Adrenal gland (tissue), 12 donors: ENCODE measurements around the gene PHKA1. TPM values are rescaled to one million over a fixed set of nuclear protein-coding genes. Genes with fewer than 3 reads are reported as not detected.
A peak's percentile ranks its signal among the peaks of the same experiment; 100 is the strongest.

ENCODE experiments used
- DNase-seq, 7 donors: peaks; one replicate each; pipeline ENCODE4 v3.0.0-alpha.2; 2019 to 2020
- H3K27ac ChIP-seq, 5 donors: fragments of 200-600 bp; sonication (generic) in 4 of 5; 1 replicate in 3 of 5; 2 replicates in 2 of 5; pipeline versions ENCODE4 v1.5.1 to v1.8.0; 2016 to 2020; ENCODE audit warnings: mild to moderate bottlenecking in 1 of 5
- H3K27me3 ChIP-seq: fragments of 200-600 bp; 2 replicates; pipeline ENCODE4 v1.8.0; 2021
- H3K36me3 ChIP-seq, 2 donors: fragments of 200-600 bp; replicated peaks in 1 of 2; 1 replicate in 1 of 2; 2 replicates in 1 of 2; pipeline versions ENCODE4 v1.5.1 to v1.8.0; 2018 to 2022
- H3K4me1 ChIP-seq, 2 donors: fragments of 200-600 bp; replicated peaks in 1 of 2; 1 replicate in 1 of 2; 2 replicates in 1 of 2; pipeline versions ENCODE4 v1.5.1 to v1.8.0; 2018 to 2021
- H3K4me3 ChIP-seq, 4 donors: fragments of 200-600 bp; sonication (generic) in 3 of 4; one replicate each; pipeline ENCODE4 v1.5.1; 2016 to 2018
- H3K9me3 ChIP-seq, 3 donors: fragments of 200-600 bp; sonication (generic) in 1 of 3; replicated peaks in 1 of 3; 1 replicate in 2 of 3; 2 replicates in 1 of 3; pipeline versions ENCODE4 v1.5.1 to v1.8.0; 2016 to 2021
- CTCF ChIP-seq, 6 experiments: fragments of 450-650 bp in 4 of 6; fragments of 200-600 bp in 2 of 6; sonication (generic) in 1 of 6; IDR thresholded peaks; 1 replicate in 5 of 6; 2 replicates in 1 of 6; pipeline versions ENCODE4 v1.5.1 to v1.8.0; 2016 to 2021; ENCODE audit warnings: antibody characterized with exemption in 6 of 6, mild to moderate bottlenecking in 2 of 6, moderate library complexity in 1 of 6
- POLR2A ChIP-seq, 2 donors: fragments of 450-650 bp; IDR thresholded peaks; one replicate each; pipeline ENCODE4 v1.6.1; 2017; ENCODE audit warnings: antibody characterized with exemption in 2 of 2, mild to moderate bottlenecking in 2 of 2, moderate library complexity in 1 of 2
- WGBS, 4 donors: extraction: QIAGEN DNeasy Blood & Tissue Kit in 2 of 4; methylation state at CpG; one replicate each; pipeline versions ENCODE4 v1.1.5 to v1.1.7; 2013 to 2017; 5-methylcytosine and 5-hydroxymethylcytosine counted together
- intact Hi-C, 2 donors: fragments of 100-400 bp; cut with DNase I; formaldehyde crosslinking; loops; one replicate each; pipeline versions ENCODE4 v1.14.1 to v1.15.0; 2022 to 2023
- polyA plus RNA-seq, 3 donors: library from polyadenylated mRNA; stranded (reverse); fragments of 200-250 nt in 2 of 3; fragments of 350-450 nt in 1 of 3; fragmentation: Illumina TruSeq in 1 of 3; extraction: RNeasy Lipid Tissue Mini Kit (QIAGEN cat#74804) in 1 of 3; gene quantifications; one replicate each; pipeline ENCODE4 v1.2.3, GENCODE V29; 2013 to 2014
- total RNA-seq, 9 donors: library from RNA; depleted of rRNA in 4 of 9; stranded (reverse); fragments of >200 nt in 4 of 9; fragments of 120-200 nt in 1 of 9; fragmentation: NEBNext Ultra II Directional in 1 of 9; extraction: Animal tissue kit (Norgen Biotek cat#: 25700) in 1 of 9; gene quantifications; one replicate each; pipeline versions ENCODE4 v1.1.0 to v1.2.4, GENCODE V29; 2013 to 2023
- donor health status: healthy with polysubstance abuse.
- donor health status: Bipolar disorder and iron deficiency.
- donor health status: DM: yes; HTN: yes; CAD: no.
- donor health status: DM: no; HTN: no; CAD: no.
- donor health status: DM: no; HTN: no; CAD: no.
- donor health status: DM: yes; HTN: yes; CAD: no.

Gene PHKA1
- total and polyA plus RNA-seq, 12 donors, result 11.8 to 46.4 (median 32.5) TPM

GRCh38 chrX:72694170-72694569 lies 19.9 kb downstream of the PHKA1 start:
- H3K4me1 ChIP-seq, result peaks cover 0 to 5% of the 10 kb centered on the region in 2 donors
- TF ChIP-seq CTCF (IDR thresholded peaks at IDR 0.05), result no peak
- TF ChIP-seq POLR2A (IDR thresholded peaks at IDR 0.05), result no peak
- H3K9me3 ChIP-seq, result no peaks in the 10 kb centered on the region
- intact Hi-C loops, result no loop called here
- WGBS, 4 donors, result 47 to 78% (median 74%) methylated on average over 2 of the region's 2 CpGs
- H3K4me3 ChIP-seq, result no peak overlapping the region
- no peak overlapping the region for H3K27ac ChIP-seq
- no peak for DNase-seq
- no peaks in the 10 kb centered on the region for H3K27me3 ChIP-seq
- no peaks in the 10 kb centered on the region for H3K36me3 ChIP-seq

GRCh38 chrX:72693477-72693876 lies 20.6 kb downstream of the PHKA1 start:
- Histone ChIP-seq H3K36me3 (no peaks in the 10 kb centered on the region), H3K4me3 (no peak overlapping the region), H3K27ac (no peak overlapping the region), H3K4me1 (peaks cover 0 to 5% of the 10 kb centered on the region in 2 donors), H3K9me3 (no peaks in the 10 kb centered on the region), H3K27me3 (no peaks in the 10 kb centered on the region)
- DNase-seq, result peak in 2 of 7 donors; percentile 9 to 21
- WGBS, 4 donors, result 50 to 100% (median 91%) methylated on average over 1 of the region's 1 CpG
- TF ChIP-seq CTCF (IDR thresholded peaks at IDR 0.05) (no peak), POLR2A (IDR thresholded peaks at IDR 0.05) (no peak)
- intact Hi-C loops, result no loop called here

DNA sequence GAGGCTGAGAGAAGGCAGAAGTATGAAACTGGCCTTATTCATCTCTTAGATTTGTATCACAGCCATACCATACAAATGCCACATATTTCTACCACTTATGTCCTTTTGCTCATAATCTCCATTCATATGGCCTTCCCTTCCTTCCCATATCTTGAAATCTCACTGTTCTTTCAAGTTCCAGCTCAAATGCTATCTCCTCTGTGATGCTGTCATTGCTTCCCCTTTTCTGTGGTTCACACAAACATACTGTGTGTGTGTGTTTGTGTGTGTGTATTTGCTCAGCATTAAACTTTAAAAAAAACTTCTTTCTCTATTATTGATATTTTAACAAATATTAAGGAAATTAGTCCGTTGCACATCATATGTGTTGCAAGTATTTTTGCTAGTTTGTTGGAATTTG lies 26.7 kb downstream of the PHKA1 start:
- 67 to 95% (median 83%) methylated on average over 1 of the region's 1 CpG for WGBS, 4 donors
- Histone ChIP-seq H3K27ac (no peak overlapping the region), H3K27me3 (no peaks in the 10 kb centered on the region)

DNA sequence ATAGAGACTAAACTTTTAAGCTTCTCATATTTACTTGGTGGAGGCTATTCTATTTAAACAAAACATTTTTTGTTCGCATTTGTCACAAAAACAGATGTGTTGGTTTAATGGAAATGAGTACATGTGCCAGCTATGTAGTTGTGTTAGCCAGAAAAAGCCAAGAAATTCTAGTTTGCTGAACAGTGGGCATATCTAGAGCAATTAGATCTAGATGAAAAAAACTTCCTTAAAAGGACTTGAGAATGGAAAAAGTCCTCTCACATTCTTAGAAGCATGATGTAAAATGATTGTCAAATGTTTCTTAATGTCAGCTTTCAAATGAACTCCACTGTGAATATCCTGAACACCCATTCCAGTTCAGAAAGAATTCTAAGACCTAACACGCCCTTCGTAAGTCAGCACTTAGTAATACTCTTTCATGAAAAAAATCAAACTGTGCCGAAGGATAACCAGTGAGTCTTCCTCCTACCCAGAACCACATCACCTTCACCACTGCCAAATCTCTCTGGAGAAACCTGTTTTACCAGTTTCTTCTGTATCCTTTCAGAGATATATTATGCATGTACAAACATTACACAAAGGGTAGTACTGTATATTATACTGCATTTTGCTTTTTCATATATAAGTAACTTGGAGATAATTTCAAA lies 28.2 kb downstream of the PHKA1 start:
- H3K9me3 ChIP-seq, result no peaks in the 10 kb centered on the region
- H3K36me3 ChIP-seq, result no peaks in the 10 kb centered on the region
- H3K4me1 ChIP-seq, result no peaks in the 10 kb centered on the region
- no peak for DNase-seq
- TF ChIP-seq POLR2A (IDR thresholded peaks at IDR 0.05), result no peak
- no peak for TF ChIP-seq CTCF (IDR thresholded peaks at IDR 0.05)
- intact Hi-C loops, result no loop called here
- no peak overlapping the region for H3K4me3 ChIP-seq
- 64 to 89% (median 72%) methylated on average over 4 of the region's 4 CpGs for WGBS, 4 donors
- H3K27ac ChIP-seq, result no peak overlapping the region
- H3K27me3 ChIP-seq, result no peaks in the 10 kb centered on the region

More for the DNA sequence above, 26.7 kb downstream of the PHKA1 start:
- intact Hi-C loops, result no loop called here
- Histone ChIP-seq H3K4me3 (no peak overlapping the region), H3K36me3 (no peaks in the 10 kb centered on the region), H3K4me1 (no peaks in the 10 kb centered on the region), H3K9me3 (no peaks in the 10 kb centered on the region)
- TF ChIP-seq POLR2A (IDR thresholded peaks at IDR 0.05) (no peak), CTCF (IDR thresholded peaks at IDR 0.05) (no peak)
- DNase-seq, result no peak
